ENCODE measurements around the gene CAMKMT.

DNA sequence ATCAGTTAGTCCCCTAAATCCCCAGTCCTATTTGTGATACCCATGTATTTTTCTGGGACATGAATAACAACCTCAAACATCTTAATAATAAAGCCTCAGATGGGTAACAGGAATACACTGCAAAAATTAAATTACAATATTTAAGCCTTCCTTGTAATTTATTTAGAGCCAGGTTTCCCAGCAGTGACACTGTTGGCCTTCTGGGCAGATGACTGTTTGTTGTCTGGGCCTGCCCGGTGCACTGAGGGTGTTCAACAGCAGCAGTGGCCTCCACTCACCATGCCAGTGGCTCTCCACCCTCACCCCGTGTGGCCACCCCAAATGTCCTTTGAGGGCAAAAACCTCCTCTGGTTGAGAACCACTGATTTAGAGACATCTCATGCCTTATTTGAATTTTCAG lies 309.5 kb downstream of the CAMKMT start:
- TF ChIP-seq ZNF274 (IDR thresholded peaks at IDR 0.05; ENCODE audit: low read depth, low read length) (no peak), YY1 (IDR thresholded peaks at IDR 0.05; ENCODE audit: insufficient read depth, insufficient read length) (no peak)

Data from NT2/D1 (cell line).